H9 (cell line): ENCODE data around the gene PTPRK. TPM values are rescaled to one million over a fixed set of nuclear protein-coding genes. Genes with fewer than 3 reads are reported as not detected.

Source experiments
- DNase-seq: peaks from one replicate; pipeline ENCODE4 v3.0.0-alpha.2; 2017
- H2AFZ ChIP-seq: one replicate; pipeline ENCODE4 v1.6.1; 2013; ENCODE audit warnings: mild to moderate bottlenecking, low read length, control low read depth, moderate library complexity
- H2AK5ac ChIP-seq: 2 replicates; pipeline ENCODE4 v1.6.1; 2013; ENCODE audit warnings: low read length, control low read depth, mixed read lengths; ENCODE audit not compliant: insufficient read length
- H2BK120ac ChIP-seq: one replicate; pipeline ENCODE4 v1.6.1; 2013; ENCODE audit warnings: low read depth, mild to moderate bottlenecking, low read length, control low read depth, inconsistent platforms; ENCODE audit not compliant: poor library complexity, severe bottlenecking
- H2BK12ac ChIP-seq: 2 replicates; pipeline ENCODE4 v1.6.1; 2013; ENCODE audit warnings: low read length, control low read depth, mixed read lengths, low read depth; ENCODE audit not compliant: insufficient read length
- H2BK15ac ChIP-seq: 2 replicates; pipeline ENCODE4 v1.6.1; 2013; ENCODE audit warnings: low read depth, low read length, control low read depth
- H2BK20ac ChIP-seq: one replicate; pipeline ENCODE4 v1.6.1; 2013; ENCODE audit warnings: low read depth, mild to moderate bottlenecking, low read length, control low read depth, inconsistent platforms; ENCODE audit not compliant: poor library complexity, severe bottlenecking
- H2BK5ac ChIP-seq: 2 replicates; pipeline ENCODE4 v1.6.1; 2013; ENCODE audit warnings: low read length, control low read depth, mixed read lengths; ENCODE audit not compliant: insufficient read length
- H3K14ac ChIP-seq: 2 replicates; pipeline ENCODE4 v1.6.1; 2013; ENCODE audit warnings: low read length, control low read depth; ENCODE audit not compliant: insufficient read depth
- H3K18ac ChIP-seq: 2 replicates; pipeline ENCODE4 v1.6.1; 2013; ENCODE audit warnings: low read depth, mild to moderate bottlenecking, mixed read lengths, low read length, control low read depth; ENCODE audit not compliant: insufficient read length
- H3K23ac ChIP-seq: 2 replicates; pipeline ENCODE4 v1.6.1; 2013; ENCODE audit warnings: low read length, control low read depth, mixed read lengths, low read depth; ENCODE audit not compliant: insufficient read length
- H3K23me2 ChIP-seq: 2 replicates; pipeline ENCODE4 v1.6.1; 2013; ENCODE audit warnings: low read depth, mild to moderate bottlenecking, mixed read lengths, low read length, control low read depth; ENCODE audit not compliant: insufficient read length, poor library complexity, severe bottlenecking
- H3K27ac ChIP-seq: 2 replicates; pipeline ENCODE4 v1.5.1; 2013; ENCODE audit warnings: low read length, control low read depth, mixed read lengths, low read depth; ENCODE audit not compliant: insufficient read length
- H3K27me3 ChIP-seq: 2 replicates; pipeline ENCODE4 v1.6.1; 2013; ENCODE audit warnings: low read length, control low read depth, inconsistent platforms; ENCODE audit not compliant: insufficient read depth
- H3K4ac ChIP-seq: 2 replicates; pipeline ENCODE4 v1.6.1; 2013; ENCODE audit warnings: low read depth, mild to moderate bottlenecking, control low read depth, inconsistent platforms, low read length, moderate library complexity
- H3K4me1 ChIP-seq: 2 replicates; pipeline ENCODE4 v1.6.1; 2013; ENCODE audit warnings: low read length, control low read depth, inconsistent platforms; ENCODE audit not compliant: insufficient read depth
- H3K4me2 ChIP-seq: 2 replicates; pipeline ENCODE4 v1.6.1; 2013; ENCODE audit warnings: low read length, control low read depth, mixed read lengths; ENCODE audit not compliant: insufficient read length, insufficient read depth
- H3K56ac ChIP-seq: 2 replicates; pipeline ENCODE4 v1.6.1; 2013; ENCODE audit warnings: low read depth, mild to moderate bottlenecking, mixed read lengths, low read length, control low read depth; ENCODE audit not compliant: insufficient read length
- H3K79me1 ChIP-seq: 2 replicates; pipeline ENCODE4 v1.6.1; 2013; ENCODE audit warnings: low read depth, mild to moderate bottlenecking, moderate library complexity, low read length, control low read depth, inconsistent platforms; ENCODE audit not compliant: insufficient read depth, poor library complexity, severe bottlenecking
- H3K79me2 ChIP-seq: 2 replicates; pipeline ENCODE4 v1.6.1; 2013; ENCODE audit warnings: low read length, control low read depth, inconsistent platforms; ENCODE audit not compliant: insufficient read depth
- H3K9ac ChIP-seq: 2 replicates; pipeline ENCODE4 v1.6.1; 2013; ENCODE audit warnings: low read length, control low read depth, mixed read lengths; ENCODE audit not compliant: insufficient read length; ENCODE audit errors: extremely low read depth
- H3K9me3 ChIP-seq: one replicate; pipeline ENCODE4 v1.6.1; 2013; ENCODE audit warnings: low read depth, low read length, inconsistent platforms; ENCODE audit not compliant: control insufficient read depth
- H3T11ph ChIP-seq: one replicate; pipeline ENCODE4 v1.6.1; 2013; ENCODE audit warnings: mild to moderate bottlenecking, low read length, control low read depth, inconsistent platforms
- H4K20me1 ChIP-seq: one replicate; pipeline ENCODE4 v1.6.1; 2013; ENCODE audit not compliant: control insufficient read depth, insufficient read length, insufficient read depth
- H4K5ac ChIP-seq: 2 replicates; pipeline ENCODE4 v1.6.1; 2013; ENCODE audit warnings: low read depth, mild to moderate bottlenecking, mixed read lengths, low read length, control low read depth; ENCODE audit not compliant: insufficient read length
- H4K8ac ChIP-seq: replicated peaks from 2 replicates; pipeline ENCODE4 v1.6.1; 2013; ENCODE audit warnings: low read length, control low read depth, mixed read lengths, low read depth; ENCODE audit not compliant: insufficient read length
- H4K91ac ChIP-seq: 2 replicates; pipeline ENCODE4 v1.6.1; 2013; ENCODE audit warnings: low read depth, mild to moderate bottlenecking, moderate library complexity, mixed read lengths, low read length, control low read depth; ENCODE audit not compliant: insufficient read length
- H3K27ac Mint-ChIP-seq, 3 experiments: 2 replicates in 2 of 3; 3 replicates in 1 of 3; pipeline ENCODE4 v1.8.0; 2020 to 2021; ENCODE audit warnings: mixed read lengths in 3 of 3, mild to moderate bottlenecking in 1 of 3, moderate library complexity in 1 of 3
- H3K27me3 Mint-ChIP-seq: 2 replicates; pipeline ENCODE4 v1.8.0; 2021; ENCODE audit warnings: low read depth, mild to moderate bottlenecking, moderate library complexity, mixed read lengths
- H3K36me3 Mint-ChIP-seq, 3 experiments: 2 replicates in 2 of 3; 3 replicates in 1 of 3; pipeline ENCODE4 v1.8.0; 2020 to 2021; ENCODE audit warnings: low read depth in 3 of 3, mixed read lengths in 3 of 3; ENCODE audit not compliant: insufficient read depth in 1 of 3
- H3K4me1 Mint-ChIP-seq, 2 experiments: 2 replicates each; pipeline ENCODE4 v1.8.0; 2020; ENCODE audit warnings: mixed read lengths in 2 of 2
- H3K4me3 Mint-ChIP-seq, 2 experiments: 2 replicates in 1 of 2; 3 replicates in 1 of 2; pipeline ENCODE4 v1.8.0; 2020 to 2021; ENCODE audit warnings: mild to moderate bottlenecking in 2 of 2, mixed read lengths in 2 of 2, moderate library complexity in 1 of 2
- H3K9me3 Mint-ChIP-seq, 2 experiments: 2 replicates in 1 of 2; 3 replicates in 1 of 2; pipeline ENCODE4 v1.8.0; 2020; ENCODE audit warnings: mild to moderate bottlenecking in 2 of 2, mixed read lengths in 2 of 2, moderate library complexity in 1 of 2
- WGBS: extraction: QIAGEN DNeasy Blood & Tissue Kit; methylation state at CpG from one replicate; pipeline ENCODE4 v1.1.7; 2013; ENCODE audit warnings: missing lambda C conversion rate, low lambda C conversion rate, mixed read lengths; ENCODE audit not compliant: insufficient read length; ENCODE audit errors: extremely low coverage; 5-methylcytosine and 5-hydroxymethylcytosine counted together
- total RNA-seq: library from RNA; stranded (reverse); gene quantifications from 2 replicates; pipeline ENCODE4 v1.2.1, GENCODE V29; 2021
- TF ChIP-seq, protein P1 (sequence below): fragments of 200-600 bp; sonication (generic); conservative IDR thresholded peaks from 3 replicates; pipeline ENCODE4 v1.8.0; 2021; ENCODE audit warnings: antibody characterized with exemption, mild to moderate bottlenecking

PTPRK gene
- total RNA-seq, 1 experiment from 2014 or later, result 47.9 TPM

- H4K20me1 ChIP-seq, result no peaks in the 10 kb centered on the region
- Mint-ChIP-seq H3K36me3 (no peaks in the 10 kb centered on the region), H3K27ac (no peak overlapping the region), H3K4me1 (no peaks in the 10 kb centered on the region), H3K27me3 (no peaks in the 10 kb centered on the region), H3K4me3 (no peak overlapping the region), H3K9me3 (no peaks in the 10 kb centered on the region)
- H3K27ac ChIP-seq, result no peak overlapping the region
- H4K8ac ChIP-seq, result no peak overlapping the region
- no peak overlapping the region for H3K4me2 ChIP-seq
- no peak overlapping the region for H2BK15ac ChIP-seq
- H3K9ac ChIP-seq, result no peak overlapping the region
- DNase-seq, result no peak
- H3K9me3 ChIP-seq, result no peaks in the 10 kb centered on the region
- no peaks in the 10 kb centered on the region for H3K4me1 ChIP-seq
- no peak overlapping the region for H4K91ac ChIP-seq
- H3T11ph ChIP-seq, result no peak overlapping the region
- no peaks in the 10 kb centered on the region for H3K79me1 ChIP-seq
- no peak overlapping the region for H3K4ac ChIP-seq
- no peak overlapping the region for H2BK20ac ChIP-seq
- no peaks in the 10 kb centered on the region for H3K27me3 ChIP-seq
- no peak overlapping the region for H3K23ac ChIP-seq
- H4K5ac ChIP-seq, result no peak overlapping the region
- H3K23me2 ChIP-seq, result no peaks in the 10 kb centered on the region
- no peak overlapping the region for H3K14ac ChIP-seq
- WGBS, result no CpG with 5 or more reads among the region's 2 CpGs
- no peak overlapping the region for H2BK5ac ChIP-seq
- no peak overlapping the region for H2BK120ac ChIP-seq
- H2AFZ ChIP-seq, result no peak overlapping the region
- H2AK5ac ChIP-seq, result no peak overlapping the region
- TF ChIP-seq, protein P1, sequence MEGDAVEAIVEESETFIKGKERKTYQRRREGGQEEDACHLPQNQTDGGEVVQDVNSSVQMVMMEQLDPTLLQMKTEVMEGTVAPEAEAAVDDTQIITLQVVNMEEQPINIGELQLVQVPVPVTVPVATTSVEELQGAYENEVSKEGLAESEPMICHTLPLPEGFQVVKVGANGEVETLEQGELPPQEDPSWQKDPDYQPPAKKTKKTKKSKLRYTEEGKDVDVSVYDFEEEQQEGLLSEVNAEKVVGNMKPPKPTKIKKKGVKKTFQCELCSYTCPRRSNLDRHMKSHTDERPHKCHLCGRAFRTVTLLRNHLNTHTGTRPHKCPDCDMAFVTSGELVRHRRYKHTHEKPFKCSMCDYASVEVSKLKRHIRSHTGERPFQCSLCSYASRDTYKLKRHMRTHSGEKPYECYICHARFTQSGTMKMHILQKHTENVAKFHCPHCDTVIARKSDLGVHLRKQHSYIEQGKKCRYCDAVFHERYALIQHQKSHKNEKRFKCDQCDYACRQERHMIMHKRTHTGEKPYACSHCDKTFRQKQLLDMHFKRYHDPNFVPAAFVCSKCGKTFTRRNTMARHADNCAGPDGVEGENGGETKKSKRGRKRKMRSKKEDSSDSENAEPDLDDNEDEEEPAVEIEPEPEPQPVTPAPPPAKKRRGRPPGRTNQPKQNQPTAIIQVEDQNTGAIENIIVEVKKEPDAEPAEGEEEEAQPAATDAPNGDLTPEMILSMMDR, result no peak
- no peaks in the 10 kb centered on the region for H3K79me2 ChIP-seq
- H3K18ac ChIP-seq, result no peak overlapping the region
- H2BK12ac ChIP-seq, result no peak overlapping the region
- H3K56ac ChIP-seq, result no peak overlapping the region
These were observed 409.3 kb downstream of the PTPRK start for GRCh38 chr6:128111096-128111495.
